ENCODE data around the gene CUL9.

CUL9 gene

DNA sequence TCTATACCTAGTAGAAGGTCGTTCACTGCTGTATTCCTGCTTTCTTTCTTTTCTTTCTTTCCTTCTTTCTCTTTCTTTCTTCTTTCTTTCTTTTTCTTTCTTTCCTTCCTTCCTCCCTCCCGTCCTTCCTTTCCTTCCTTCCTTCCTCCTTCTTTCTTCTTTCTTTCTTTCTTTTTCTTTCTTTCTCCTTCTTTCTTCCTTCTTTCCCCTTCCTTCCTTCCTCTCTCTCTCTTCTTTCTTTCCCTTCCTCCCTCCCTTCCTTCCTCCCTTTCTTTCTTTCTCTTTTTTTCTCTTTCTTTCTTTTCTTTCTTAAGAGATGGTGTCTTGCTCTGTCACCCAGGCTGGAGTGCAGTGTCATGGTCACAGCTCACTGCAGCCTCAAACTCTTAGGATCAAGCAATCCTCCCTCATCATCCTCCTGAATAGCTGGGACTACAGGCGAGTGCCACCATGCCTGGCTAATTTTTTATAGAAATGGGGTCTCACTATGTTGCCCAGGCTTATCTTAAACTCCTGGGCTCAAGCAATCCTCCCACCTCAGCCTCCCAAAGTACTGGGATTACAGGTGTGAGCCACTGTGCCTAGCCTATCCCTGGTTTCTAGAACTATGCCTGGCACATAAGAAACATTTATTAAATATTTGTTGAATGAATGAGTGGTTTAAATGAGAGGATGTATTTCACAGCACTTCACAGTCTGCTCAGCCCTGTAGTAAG is 49.9 kb downstream of the CUL9 start:
- TF ChIP-seq, protein P1, sequence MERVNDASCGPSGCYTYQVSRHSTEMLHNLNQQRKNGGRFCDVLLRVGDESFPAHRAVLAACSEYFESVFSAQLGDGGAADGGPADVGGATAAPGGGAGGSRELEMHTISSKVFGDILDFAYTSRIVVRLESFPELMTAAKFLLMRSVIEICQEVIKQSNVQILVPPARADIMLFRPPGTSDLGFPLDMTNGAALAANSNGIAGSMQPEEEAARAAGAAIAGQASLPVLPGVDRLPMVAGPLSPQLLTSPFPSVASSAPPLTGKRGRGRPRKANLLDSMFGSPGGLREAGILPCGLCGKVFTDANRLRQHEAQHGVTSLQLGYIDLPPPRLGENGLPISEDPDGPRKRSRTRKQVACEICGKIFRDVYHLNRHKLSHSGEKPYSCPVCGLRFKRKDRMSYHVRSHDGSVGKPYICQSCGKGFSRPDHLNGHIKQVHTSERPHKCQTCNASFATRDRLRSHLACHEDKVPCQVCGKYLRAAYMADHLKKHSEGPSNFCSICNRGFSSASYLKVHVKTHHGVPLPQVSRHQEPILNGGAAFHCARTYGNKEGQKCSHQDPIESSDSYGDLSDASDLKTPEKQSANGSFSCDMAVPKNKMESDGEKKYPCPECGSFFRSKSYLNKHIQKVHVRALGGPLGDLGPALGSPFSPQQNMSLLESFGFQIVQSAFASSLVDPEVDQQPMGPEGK (CRISPR knock-in tag; IDR thresholded peaks at IDR 0.05; ENCODE audit: borderline replicate concordance), result no peak
- no peak for TF ChIP-seq ZNF70 (CRISPR knock-in tag; IDR thresholded peaks at IDR 0.05)
- TF ChIP-seq CSDC2 (CRISPR knock-in tag; IDR thresholded peaks at IDR 0.05), result no peak
- TF ChIP-seq ZNF8 (CRISPR knock-in tag; IDR thresholded peaks at IDR 0.05), result no peak
- TF ChIP-seq, protein P2, sequence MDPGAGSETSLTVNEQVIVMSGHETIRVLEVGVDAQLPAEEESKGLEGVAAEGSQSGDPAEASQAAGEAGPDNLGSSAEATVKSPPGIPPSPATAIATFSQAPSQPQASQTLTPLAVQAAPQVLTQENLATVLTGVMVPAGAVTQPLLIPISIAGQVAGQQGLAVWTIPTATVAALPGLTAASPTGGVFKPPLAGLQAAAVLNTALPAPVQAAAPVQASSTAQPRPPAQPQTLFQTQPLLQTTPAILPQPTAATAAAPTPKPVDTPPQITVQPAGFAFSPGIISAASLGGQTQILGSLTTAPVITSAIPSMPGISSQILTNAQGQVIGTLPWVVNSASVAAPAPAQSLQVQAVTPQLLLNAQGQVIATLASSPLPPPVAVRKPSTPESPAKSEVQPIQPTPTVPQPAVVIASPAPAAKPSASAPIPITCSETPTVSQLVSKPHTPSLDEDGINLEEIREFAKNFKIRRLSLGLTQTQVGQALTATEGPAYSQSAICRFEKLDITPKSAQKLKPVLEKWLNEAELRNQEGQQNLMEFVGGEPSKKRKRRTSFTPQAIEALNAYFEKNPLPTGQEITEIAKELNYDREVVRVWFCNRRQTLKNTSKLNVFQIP (CRISPR knock-in tag; IDR thresholded peaks at IDR 0.05; ENCODE audit: borderline replicate concordance, low read depth), result no peak
- no peak for TF ChIP-seq GLIS3 (CRISPR knock-in tag; IDR thresholded peaks at IDR 0.05)
- no peak for TF ChIP-seq OSR1 (CRISPR knock-in tag; IDR thresholded peaks at IDR 0.05)
- TF ChIP-seq, protein P3, sequence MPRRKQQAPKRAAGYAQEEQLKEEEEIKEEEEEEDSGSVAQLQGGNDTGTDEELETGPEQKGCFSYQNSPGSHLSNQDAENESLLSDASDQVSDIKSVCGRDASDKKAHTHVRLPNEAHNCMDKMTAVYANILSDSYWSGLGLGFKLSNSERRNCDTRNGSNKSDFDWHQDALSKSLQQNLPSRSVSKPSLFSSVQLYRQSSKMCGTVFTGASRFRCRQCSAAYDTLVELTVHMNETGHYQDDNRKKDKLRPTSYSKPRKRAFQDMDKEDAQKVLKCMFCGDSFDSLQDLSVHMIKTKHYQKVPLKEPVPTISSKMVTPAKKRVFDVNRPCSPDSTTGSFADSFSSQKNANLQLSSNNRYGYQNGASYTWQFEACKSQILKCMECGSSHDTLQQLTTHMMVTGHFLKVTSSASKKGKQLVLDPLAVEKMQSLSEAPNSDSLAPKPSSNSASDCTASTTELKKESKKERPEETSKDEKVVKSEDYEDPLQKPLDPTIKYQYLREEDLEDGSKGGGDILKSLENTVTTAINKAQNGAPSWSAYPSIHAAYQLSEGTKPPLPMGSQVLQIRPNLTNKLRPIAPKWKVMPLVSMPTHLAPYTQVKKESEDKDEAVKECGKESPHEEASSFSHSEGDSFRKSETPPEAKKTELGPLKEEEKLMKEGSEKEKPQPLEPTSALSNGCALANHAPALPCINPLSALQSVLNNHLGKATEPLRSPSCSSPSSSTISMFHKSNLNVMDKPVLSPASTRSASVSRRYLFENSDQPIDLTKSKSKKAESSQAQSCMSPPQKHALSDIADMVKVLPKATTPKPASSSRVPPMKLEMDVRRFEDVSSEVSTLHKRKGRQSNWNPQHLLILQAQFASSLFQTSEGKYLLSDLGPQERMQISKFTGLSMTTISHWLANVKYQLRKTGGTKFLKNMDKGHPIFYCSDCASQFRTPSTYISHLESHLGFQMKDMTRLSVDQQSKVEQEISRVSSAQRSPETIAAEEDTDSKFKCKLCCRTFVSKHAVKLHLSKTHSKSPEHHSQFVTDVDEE (CRISPR knock-in tag; IDR thresholded peaks at IDR 0.05), result no peak
- TF ChIP-seq TOX (CRISPR knock-in tag; IDR thresholded peaks at IDR 0.05; ENCODE audit: borderline replicate concordance), result no peak
- ATAC-seq, result no peak

DNA sequence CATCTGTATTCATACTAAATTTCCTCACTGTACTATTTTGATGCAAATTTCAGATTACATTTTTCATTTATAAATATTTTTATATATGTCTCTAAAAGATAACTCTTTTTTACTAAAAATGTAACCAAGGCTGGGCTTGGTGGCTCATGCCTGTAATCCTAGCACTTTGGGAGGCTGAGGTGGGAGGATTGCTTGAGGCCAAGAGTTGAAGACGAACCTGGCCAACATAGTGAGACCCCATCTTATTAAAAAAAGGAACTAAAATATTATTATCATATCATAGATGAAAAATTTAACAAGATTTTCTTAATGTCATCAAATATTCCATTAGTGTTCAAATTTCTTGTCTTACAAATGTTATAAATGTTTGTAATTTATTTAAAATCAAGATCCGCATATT is 53.8 kb downstream of the CUL9 start:
- no peak for TF ChIP-seq RARB (CRISPR knock-in tag; IDR thresholded peaks at IDR 0.05)
- no peak for TF ChIP-seq TCF4 (CRISPR knock-in tag; IDR thresholded peaks at IDR 0.05; ENCODE audit: borderline replicate concordance)
- no peak for TF ChIP-seq CSDC2 (CRISPR knock-in tag; IDR thresholded peaks at IDR 0.05)
- TF ChIP-seq ARNTL (CRISPR knock-in tag; IDR thresholded peaks at IDR 0.05; ENCODE audit: borderline replicate concordance, low read depth), result no peak
- no peak for TF ChIP-seq ZFP3 (CRISPR knock-in tag; IDR thresholded peaks at IDR 0.05)
- no peak for TF ChIP-seq ZNF565 (CRISPR knock-in tag; conservative IDR thresholded peaks at IDR 0.05; ENCODE audit: low read depth)
- no peak for TF ChIP-seq PPARA (CRISPR knock-in tag; IDR thresholded peaks at IDR 0.05; ENCODE audit: borderline replicate concordance)
- no peak for TF ChIP-seq ZNF8 (CRISPR knock-in tag; IDR thresholded peaks at IDR 0.05)
- TF ChIP-seq, protein P4, sequence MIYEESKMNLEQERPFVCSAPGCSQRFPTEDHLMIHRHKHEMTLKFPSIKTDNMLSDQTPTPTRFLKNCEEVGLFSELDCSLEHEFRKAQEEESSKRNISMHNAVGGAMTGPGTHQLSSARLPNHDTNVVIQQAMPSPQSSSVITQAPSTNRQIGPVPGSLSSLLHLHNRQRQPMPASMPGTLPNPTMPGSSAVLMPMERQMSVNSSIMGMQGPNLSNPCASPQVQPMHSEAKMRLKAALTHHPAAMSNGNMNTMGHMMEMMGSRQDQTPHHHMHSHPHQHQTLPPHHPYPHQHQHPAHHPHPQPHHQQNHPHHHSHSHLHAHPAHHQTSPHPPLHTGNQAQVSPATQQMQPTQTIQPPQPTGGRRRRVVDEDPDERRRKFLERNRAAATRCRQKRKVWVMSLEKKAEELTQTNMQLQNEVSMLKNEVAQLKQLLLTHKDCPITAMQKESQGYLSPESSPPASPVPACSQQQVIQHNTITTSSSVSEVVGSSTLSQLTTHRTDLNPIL (CRISPR knock-in tag; IDR thresholded peaks at IDR 0.05; ENCODE audit: low read depth), result no peak
- TF ChIP-seq SNAI2 (CRISPR knock-in tag; IDR thresholded peaks at IDR 0.05), result no peak
- TF ChIP-seq GLIS3 (CRISPR knock-in tag; IDR thresholded peaks at IDR 0.05), result no peak
- no peak for TF ChIP-seq ZC3H10 (CRISPR knock-in tag; IDR thresholded peaks at IDR 0.05)
- TF ChIP-seq, protein P5, sequence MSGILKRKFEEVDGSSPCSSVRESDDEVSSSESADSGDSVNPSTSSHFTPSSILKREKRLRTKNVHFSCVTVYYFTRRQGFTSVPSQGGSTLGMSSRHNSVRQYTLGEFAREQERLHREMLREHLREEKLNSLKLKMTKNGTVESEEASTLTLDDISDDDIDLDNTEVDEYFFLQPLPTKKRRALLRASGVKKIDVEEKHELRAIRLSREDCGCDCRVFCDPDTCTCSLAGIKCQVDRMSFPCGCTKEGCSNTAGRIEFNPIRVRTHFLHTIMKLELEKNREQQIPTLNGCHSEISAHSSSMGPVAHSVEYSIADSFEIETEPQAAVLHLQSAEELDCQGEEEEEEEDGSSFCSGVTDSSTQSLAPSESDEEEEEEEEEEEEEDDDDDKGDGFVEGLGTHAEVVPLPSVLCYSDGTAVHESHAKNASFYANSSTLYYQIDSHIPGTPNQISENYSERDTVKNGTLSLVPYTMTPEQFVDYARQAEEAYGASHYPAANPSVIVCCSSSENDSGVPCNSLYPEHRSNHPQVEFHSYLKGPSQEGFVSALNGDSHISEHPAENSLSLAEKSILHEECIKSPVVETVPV (CRISPR knock-in tag; IDR thresholded peaks at IDR 0.05), result no peak
- TF ChIP-seq ISL1 (CRISPR knock-in tag; IDR thresholded peaks at IDR 0.05), result no peak
- TF ChIP-seq, protein P3 (CRISPR knock-in tag; IDR thresholded peaks at IDR 0.05), result no peak
- TF ChIP-seq ESRRG (CRISPR knock-in tag; IDR thresholded peaks at IDR 0.05), result no peak
- TF ChIP-seq ZNF70 (CRISPR knock-in tag; IDR thresholded peaks at IDR 0.05), result no peak
- no peak for TF ChIP-seq BACH2 (CRISPR knock-in tag; IDR thresholded peaks at IDR 0.05; ENCODE audit: borderline replicate concordance)
- TF ChIP-seq OSR1 (CRISPR knock-in tag; IDR thresholded peaks at IDR 0.05), result no peak
- TF ChIP-seq, protein P1 (CRISPR knock-in tag; IDR thresholded peaks at IDR 0.05; ENCODE audit: borderline replicate concordance), result no peak
- no peak for ATAC-seq
